SU-DHL-6 (cell line): ENCODE measurements around the gene DGUOK.

Experiments used
- EZH2phosphoT487 ChIP-seq: fragments of 200-600 bp; sonication (generic), shearing (Covaris generic); conservative IDR thresholded peaks from 2 replicates; pipeline ENCODE4 v1.6.1; 2018; ENCODE audit warnings: mild to moderate bottlenecking, antibody characterized with exemption, low read length, moderate library complexity, mixed read lengths
- TF ChIP-seq, protein P1 (sequence below): fragments of 200-600 bp; sonication (generic); IDR thresholded peaks from one replicate; pipeline ENCODE4 v1.5.1; 2017; ENCODE audit warnings: antibody characterized with exemption, mild to moderate bottlenecking, low read length, moderate library complexity; ENCODE audit not compliant: insufficient read depth, poor library complexity, severe bottlenecking

DNA sequence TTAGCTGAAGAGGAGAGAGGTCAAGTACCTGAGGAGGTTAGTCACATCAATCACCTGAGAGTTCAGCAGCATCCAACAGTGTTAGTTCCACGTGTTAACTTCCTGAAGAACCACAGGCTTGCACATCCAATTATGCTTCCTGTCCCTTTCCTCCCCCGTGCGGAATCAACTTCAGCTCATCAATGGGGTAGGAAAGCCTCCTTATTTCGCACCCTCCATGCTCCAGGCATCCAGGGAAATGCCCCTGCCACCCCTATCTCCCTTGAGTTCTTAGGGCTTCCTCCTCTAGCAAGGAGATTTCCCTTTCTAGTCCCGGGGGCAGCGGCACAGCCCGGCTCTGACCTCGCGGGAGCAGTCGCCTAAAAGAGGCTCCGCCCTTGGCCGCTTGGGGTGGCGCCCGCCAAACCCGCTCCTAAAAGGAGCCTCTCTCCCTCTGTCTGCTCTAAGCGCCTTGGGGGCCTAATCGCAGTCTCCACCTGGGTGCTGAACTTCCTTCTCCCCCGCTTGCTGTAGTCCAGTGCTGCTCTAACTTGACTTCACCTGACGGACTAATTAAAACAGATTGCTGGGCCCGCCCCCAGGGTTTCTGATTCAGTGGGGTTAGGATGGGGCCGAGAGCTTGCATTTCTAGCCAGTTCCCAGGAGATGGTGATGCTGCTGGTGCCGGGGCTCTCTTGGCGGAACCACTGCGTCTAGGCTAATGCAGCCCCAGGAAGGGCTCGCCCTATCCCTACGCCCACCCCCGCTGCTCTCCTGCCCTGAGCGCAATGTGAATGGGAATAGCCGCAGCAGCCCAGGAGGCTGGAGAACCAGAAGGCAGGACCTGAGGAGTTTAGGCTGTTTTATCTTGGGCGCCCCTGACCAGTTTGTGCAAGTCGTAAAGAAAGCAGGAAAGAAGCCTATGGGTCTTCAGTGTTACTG is 54.7 kb downstream of the DGUOK start:
- TF ChIP-seq, protein P1, sequence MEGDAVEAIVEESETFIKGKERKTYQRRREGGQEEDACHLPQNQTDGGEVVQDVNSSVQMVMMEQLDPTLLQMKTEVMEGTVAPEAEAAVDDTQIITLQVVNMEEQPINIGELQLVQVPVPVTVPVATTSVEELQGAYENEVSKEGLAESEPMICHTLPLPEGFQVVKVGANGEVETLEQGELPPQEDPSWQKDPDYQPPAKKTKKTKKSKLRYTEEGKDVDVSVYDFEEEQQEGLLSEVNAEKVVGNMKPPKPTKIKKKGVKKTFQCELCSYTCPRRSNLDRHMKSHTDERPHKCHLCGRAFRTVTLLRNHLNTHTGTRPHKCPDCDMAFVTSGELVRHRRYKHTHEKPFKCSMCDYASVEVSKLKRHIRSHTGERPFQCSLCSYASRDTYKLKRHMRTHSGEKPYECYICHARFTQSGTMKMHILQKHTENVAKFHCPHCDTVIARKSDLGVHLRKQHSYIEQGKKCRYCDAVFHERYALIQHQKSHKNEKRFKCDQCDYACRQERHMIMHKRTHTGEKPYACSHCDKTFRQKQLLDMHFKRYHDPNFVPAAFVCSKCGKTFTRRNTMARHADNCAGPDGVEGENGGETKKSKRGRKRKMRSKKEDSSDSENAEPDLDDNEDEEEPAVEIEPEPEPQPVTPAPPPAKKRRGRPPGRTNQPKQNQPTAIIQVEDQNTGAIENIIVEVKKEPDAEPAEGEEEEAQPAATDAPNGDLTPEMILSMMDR, result no peak
- TF ChIP-seq EZH2phosphoT487, result no peak
